ENCODE measurements around the gene SYNRG. TPM values are rescaled to one million over a fixed set of nuclear protein-coding genes. Genes with fewer than 3 reads are reported as not detected.
A peak's percentile ranks its signal among the peaks of the same experiment; 100 is the strongest.

SYNRG gene
- total and polyA plus RNA-seq, 2 of the 13 experiments (the other 11 are each of a cell fraction or from before 2014, with no cell fraction given), result 7.3 to 8.7 TPM

DNA sequence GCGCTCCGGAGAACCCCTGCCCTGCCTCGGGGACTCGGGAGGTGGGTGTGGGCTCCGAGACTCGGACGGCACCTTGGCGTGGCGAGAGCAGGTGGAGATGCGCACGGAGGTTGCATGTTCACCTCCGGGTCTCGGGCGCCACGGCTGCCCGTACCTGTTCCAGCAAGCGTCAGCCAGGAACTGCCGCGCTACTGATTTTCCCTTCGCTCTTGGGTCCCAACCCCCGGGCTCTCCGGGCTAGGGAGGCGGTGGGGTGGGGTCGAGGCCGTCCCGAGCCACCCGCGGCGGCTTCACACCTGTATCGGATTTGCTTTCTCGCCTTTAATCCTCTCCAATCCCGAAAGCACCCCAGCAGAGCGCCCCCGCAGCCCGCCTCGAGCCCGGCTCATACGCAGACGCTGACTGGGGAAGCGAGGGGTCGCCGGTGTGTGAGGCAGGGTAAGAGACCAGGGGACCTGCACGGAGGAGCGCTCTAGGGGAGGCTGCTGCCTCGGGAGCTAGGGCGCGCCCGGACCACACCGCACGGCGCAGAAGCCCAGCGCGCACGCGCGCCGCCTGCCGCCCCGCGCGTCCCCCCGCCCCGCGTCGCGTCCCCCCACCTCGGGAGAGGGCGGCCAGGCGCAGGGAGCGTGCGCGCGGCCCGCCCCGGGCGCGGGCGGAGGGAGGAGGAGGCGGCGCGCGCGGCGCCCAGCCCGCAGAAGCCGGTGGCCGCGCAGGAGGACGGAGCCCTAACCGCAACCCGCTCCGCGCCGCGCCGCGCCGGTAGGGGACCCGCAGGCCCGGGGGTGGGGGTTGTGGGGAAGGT, 119.8 kb downstream of the SYNRG start, which contains the start of gene DUSP14 (continued):
- TF ChIP-seq, protein P1, sequence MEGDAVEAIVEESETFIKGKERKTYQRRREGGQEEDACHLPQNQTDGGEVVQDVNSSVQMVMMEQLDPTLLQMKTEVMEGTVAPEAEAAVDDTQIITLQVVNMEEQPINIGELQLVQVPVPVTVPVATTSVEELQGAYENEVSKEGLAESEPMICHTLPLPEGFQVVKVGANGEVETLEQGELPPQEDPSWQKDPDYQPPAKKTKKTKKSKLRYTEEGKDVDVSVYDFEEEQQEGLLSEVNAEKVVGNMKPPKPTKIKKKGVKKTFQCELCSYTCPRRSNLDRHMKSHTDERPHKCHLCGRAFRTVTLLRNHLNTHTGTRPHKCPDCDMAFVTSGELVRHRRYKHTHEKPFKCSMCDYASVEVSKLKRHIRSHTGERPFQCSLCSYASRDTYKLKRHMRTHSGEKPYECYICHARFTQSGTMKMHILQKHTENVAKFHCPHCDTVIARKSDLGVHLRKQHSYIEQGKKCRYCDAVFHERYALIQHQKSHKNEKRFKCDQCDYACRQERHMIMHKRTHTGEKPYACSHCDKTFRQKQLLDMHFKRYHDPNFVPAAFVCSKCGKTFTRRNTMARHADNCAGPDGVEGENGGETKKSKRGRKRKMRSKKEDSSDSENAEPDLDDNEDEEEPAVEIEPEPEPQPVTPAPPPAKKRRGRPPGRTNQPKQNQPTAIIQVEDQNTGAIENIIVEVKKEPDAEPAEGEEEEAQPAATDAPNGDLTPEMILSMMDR (CRISPR knock-in tag; IDR thresholded peaks at IDR 0.05), result peak; percentile 38
- TF ChIP-seq, protein P2, sequence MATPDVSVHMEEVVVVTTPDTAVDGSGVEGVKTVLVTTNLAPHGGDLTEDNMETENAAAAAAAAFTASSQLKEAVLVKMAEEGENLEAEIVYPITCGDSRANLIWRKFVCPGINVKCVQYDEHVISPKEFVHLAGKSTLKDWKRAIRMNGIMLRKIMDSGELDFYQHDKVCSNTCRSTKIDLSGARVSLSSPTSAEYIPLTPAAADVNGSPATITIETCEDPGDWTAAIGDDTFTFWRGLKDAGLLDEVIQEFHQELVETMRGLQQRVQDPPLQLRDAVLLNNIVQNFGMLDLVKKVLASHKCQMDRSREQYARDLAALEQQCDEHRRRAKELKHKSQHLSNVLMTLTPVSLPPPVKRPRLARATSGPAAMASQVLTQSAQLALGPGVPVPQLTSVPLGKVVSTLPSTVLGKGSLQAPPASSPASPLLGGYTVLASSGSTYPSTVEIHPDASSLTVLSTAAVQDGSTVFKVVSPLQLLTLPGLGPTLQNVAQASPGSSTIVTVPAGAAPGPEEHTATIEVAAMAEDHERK (CRISPR knock-in tag; IDR thresholded peaks at IDR 0.05; ENCODE audit: low read depth), result no peak
- TF ChIP-seq, protein P3, sequence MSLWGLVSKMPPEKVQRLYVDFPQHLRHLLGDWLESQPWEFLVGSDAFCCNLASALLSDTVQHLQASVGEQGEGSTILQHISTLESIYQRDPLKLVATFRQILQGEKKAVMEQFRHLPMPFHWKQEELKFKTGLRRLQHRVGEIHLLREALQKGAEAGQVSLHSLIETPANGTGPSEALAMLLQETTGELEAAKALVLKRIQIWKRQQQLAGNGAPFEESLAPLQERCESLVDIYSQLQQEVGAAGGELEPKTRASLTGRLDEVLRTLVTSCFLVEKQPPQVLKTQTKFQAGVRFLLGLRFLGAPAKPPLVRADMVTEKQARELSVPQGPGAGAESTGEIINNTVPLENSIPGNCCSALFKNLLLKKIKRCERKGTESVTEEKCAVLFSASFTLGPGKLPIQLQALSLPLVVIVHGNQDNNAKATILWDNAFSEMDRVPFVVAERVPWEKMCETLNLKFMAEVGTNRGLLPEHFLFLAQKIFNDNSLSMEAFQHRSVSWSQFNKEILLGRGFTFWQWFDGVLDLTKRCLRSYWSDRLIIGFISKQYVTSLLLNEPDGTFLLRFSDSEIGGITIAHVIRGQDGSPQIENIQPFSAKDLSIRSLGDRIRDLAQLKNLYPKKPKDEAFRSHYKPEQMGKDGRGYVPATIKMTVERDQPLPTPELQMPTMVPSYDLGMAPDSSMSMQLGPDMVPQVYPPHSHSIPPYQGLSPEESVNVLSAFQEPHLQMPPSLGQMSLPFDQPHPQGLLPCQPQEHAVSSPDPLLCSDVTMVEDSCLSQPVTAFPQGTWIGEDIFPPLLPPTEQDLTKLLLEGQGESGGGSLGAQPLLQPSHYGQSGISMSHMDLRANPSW (CRISPR knock-in tag; IDR thresholded peaks at IDR 0.05; ENCODE audit: borderline replicate concordance), result no peak
- TF ChIP-seq ZNF224 (CRISPR knock-in tag; IDR thresholded peaks at IDR 0.05) (0 out of 2 replicates have a peak, but pooled peaks have one; percentile 17), BHLHE40 (IDR thresholded peaks at IDR 0.05; ENCODE audit: low read length) (no peak), POGZ (CRISPR knock-in tag; IDR thresholded peaks at IDR 0.05) (no peak), JUNB (CRISPR knock-in tag; IDR thresholded peaks at IDR 0.05; ENCODE audit: borderline replicate concordance) (no peak), TCF7L2 (IDR thresholded peaks at IDR 0.05; ENCODE audit: low read depth, low read length) (no peak), ZNF781 (CRISPR knock-in tag; IDR thresholded peaks at IDR 0.05; ENCODE audit: borderline replicate concordance, not compliant biosample characterization) (no peak), NONO (IDR thresholded peaks at IDR 0.05) (no peak), NONO (CRISPR knock-in tag; conservative IDR thresholded peaks at IDR 0.05) (peak; percentile 40; the same call in 1 of the 2 replicates), ZNF496 (CRISPR knock-in tag; IDR thresholded peaks at IDR 0.05; ENCODE audit: insufficient replicate concordance) (no peak), CC2D1A (CRISPR knock-in tag; IDR thresholded peaks at IDR 0.05) (no peak), ZNF841 (CRISPR knock-in tag; IDR thresholded peaks at IDR 0.05; ENCODE audit: borderline replicate concordance) (no peak), KDM5A (IDR thresholded peaks at IDR 0.05; ENCODE audit: borderline replicate concordance, low read length) (no peak), ARNT (IDR thresholded peaks at IDR 0.05) (no peak), ZNF83 (CRISPR knock-in tag; IDR thresholded peaks at IDR 0.05; ENCODE audit: borderline replicate concordance) (no peak), ZNF790 (CRISPR knock-in tag; IDR thresholded peaks at IDR 0.05; ENCODE audit: borderline replicate concordance) (no peak)
- TF ChIP-seq, protein P4, sequence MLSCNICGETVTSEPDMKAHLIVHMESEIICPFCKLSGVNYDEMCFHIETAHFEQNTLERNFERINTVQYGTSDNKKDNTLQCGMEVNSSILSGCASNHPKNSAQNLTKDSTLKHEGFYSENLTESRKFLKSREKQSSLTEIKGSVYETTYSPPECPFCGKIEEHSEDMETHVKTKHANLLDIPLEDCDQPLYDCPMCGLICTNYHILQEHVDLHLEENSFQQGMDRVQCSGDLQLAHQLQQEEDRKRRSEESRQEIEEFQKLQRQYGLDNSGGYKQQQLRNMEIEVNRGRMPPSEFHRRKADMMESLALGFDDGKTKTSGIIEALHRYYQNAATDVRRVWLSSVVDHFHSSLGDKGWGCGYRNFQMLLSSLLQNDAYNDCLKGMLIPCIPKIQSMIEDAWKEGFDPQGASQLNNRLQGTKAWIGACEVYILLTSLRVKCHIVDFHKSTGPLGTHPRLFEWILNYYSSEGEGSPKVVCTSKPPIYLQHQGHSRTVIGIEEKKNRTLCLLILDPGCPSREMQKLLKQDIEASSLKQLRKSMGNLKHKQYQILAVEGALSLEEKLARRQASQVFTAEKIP (CRISPR knock-in tag; IDR thresholded peaks at IDR 0.05; ENCODE audit: borderline replicate concordance), result no peak

Data from HepG2 (cell line).